ENCODE results near the gene ISG20. TPM values are rescaled to one million over a fixed set of nuclear protein-coding genes. Genes with fewer than 3 reads are reported as not detected.

Gene ISG20
- total and polyA plus RNA-seq, 2 experiments from 2014 or later = 1.4 TPM; not detected in 1

- H3K27me3 ChIP-seq (replicated peaks; ENCODE audit: insufficient read depth) = no peaks in the 10 kb centered on the region
- in situ Hi-C loops (cut with MboI) = no loop called here
- TF ChIP-seq EZH2 (IDR thresholded peaks at IDR 0.05; ENCODE audit: insufficient read depth, poor library complexity, severe bottlenecking) (no peak), EZH2phosphoT487 (IDR thresholded peaks at IDR 0.05; ENCODE audit: insufficient read depth, low read depth) (no peak)
- H3K4me2 ChIP-seq (ENCODE audit: unreplicated experiment) = no peak overlapping the region
- H3K9me3 ChIP-seq (ENCODE audit: low read depth) = no peaks in the 10 kb centered on the region
- WGBS, 2 experiments (ENCODE audit: low coverage in 1 of 2, low lambda C conversion rate in 2 of 2, missing lambda C conversion rate in 2 of 2) = 79 to 86% methylated on average over 5 of the region's 5 CpGs
- no peak overlapping the region for H3K27ac ChIP-seq
- H3K36me3 ChIP-seq (ENCODE audit: low read depth) = peaks cover 48% of the 10 kb centered on the region
- H3K9me2 ChIP-seq (ENCODE audit: insufficient read depth) = no peaks in the 10 kb centered on the region
- H3F3A ChIP-seq (ENCODE audit: insufficient read depth) = peaks cover 20% of the 10 kb centered on the region
- peaks cover 21% of the 10 kb centered on the region for H3K4me1 ChIP-seq (ENCODE audit: insufficient read depth)
- H3K4me3 ChIP-seq = no peak overlapping the region
- peaks cover 95% of the 10 kb centered on the region for H3K79me2 ChIP-seq (ENCODE audit: insufficient read depth)
- no peak overlapping the region for H3K9ac ChIP-seq
- peaks cover 13% of the 10 kb centered on the region; the same call in 1 of the 2 replicates for H4K20me1 ChIP-seq (ENCODE audit: insufficient read depth)
- no peak for DNase-seq
- no peak overlapping the region for H2AFZ ChIP-seq
These were observed 10.7 kb upstream of the ISG20 start for GRCh38 chr15:88628018-88628654.

DNA sequence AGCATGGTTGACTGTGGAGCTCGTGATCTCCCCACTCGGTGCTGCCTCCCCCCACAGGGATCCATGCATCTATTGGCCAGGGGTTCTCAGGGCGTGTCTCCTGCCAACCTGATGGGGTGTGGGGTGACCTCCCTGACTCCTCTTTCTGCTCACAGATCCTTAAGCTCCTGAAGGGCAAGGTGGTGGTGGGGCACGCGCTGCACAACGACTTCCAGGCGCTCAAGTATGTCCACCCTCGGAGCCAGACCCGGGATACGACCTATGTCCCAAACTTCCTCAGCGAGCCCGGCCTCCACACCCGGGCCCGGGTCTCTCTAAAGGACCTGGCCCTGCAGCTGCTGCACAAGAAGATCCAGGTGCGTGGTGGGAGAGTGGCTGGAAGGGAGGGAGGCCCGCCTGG is 9.7 kb upstream of the ISG20 start:
- Histone ChIP-seq H3K9me3 (ENCODE audit: low read depth) (no peaks in the 10 kb centered on the region), H3K27me3 (replicated peaks; ENCODE audit: insufficient read depth) (no peaks in the 10 kb centered on the region), H3K9ac (no peak overlapping the region), H3K4me1 (ENCODE audit: insufficient read depth) (peaks cover 12% of the 10 kb centered on the region), H3K9me2 (ENCODE audit: insufficient read depth) (no peaks in the 10 kb centered on the region), H3K79me2 (ENCODE audit: insufficient read depth) (peaks cover 92% of the 10 kb centered on the region), H3K36me3 (ENCODE audit: low read depth) (peaks cover 52% of the 10 kb centered on the region), H2AFZ (no peak overlapping the region), H4K20me1 (ENCODE audit: insufficient read depth) (peaks cover 13% of the 10 kb centered on the region; the same call in 1 of the 2 replicates), H3K4me2 (ENCODE audit: unreplicated experiment) (no peak overlapping the region), H3K27ac (no peak overlapping the region), H3F3A (ENCODE audit: insufficient read depth) (peaks cover 11% of the 10 kb centered on the region), H3K4me3 (no peak overlapping the region)
- 97% methylated on average over 13 to 15 of the region's 16 CpGs for WGBS, 2 experiments (ENCODE audit: low coverage in 1 of 2, low lambda C conversion rate in 2 of 2, missing lambda C conversion rate in 2 of 2)
- no peak for DNase-seq
- no peak for TF ChIP-seq EZH2 (IDR thresholded peaks at IDR 0.05; ENCODE audit: insufficient read depth, poor library complexity, severe bottlenecking)
- no peak for TF ChIP-seq EZH2phosphoT487 (IDR thresholded peaks at IDR 0.05; ENCODE audit: insufficient read depth, low read depth)
- in situ Hi-C loops (cut with MboI) = no loop called here

DNA sequence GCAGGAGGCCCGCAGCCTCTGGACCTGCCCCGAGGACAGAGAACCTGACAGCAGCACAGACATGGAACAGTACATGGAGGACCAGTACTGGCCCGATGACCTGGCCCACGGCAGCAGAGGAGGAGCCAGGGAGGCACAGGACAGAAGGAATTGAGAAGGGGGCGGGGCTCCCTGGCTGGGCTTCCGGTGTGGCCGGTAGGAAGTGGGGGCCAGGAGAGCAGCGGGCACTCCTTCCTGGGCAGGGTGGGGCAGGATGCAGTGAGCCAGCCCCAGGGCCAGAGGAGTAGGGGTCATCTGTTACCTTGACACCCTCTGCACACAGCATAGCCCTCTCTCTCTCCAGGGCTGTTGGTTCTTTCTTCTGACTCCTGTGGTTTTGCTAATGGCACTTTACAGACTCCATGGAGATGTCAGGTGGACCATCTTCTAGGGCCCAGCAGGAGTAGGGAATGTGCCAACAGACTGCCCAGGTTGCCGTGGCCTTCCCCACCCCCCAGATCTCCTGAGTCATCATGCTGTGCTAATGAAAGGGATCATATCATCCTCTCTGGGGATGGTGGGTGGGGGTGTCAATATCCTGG is 8.6 kb upstream of the ISG20 start:
- Histone ChIP-seq H2AFZ (no peak overlapping the region), H3K9me2 (ENCODE audit: insufficient read depth) (no peaks in the 10 kb centered on the region), H3K9ac (no peak overlapping the region), H3K36me3 (ENCODE audit: low read depth) (peaks cover 52% of the 10 kb centered on the region), H3K4me3 (no peak overlapping the region), H3K4me2 (ENCODE audit: unreplicated experiment) (no peak overlapping the region), H3K79me2 (ENCODE audit: insufficient read depth) (peaks cover 80% of the 10 kb centered on the region), H3K27ac (0 out of 2 replicates have a peak overlapping the region, but pooled peaks have one; percentile 7), H3K27me3 (replicated peaks; ENCODE audit: insufficient read depth) (no peaks in the 10 kb centered on the region), H3K4me1 (ENCODE audit: insufficient read depth) (peaks cover under 1% of the 10 kb centered on the region; the same call in 1 of the 2 replicates), H4K20me1 (ENCODE audit: insufficient read depth) (peaks cover 13% of the 10 kb centered on the region; the same call in 1 of the 2 replicates), H3F3A (ENCODE audit: insufficient read depth) (peaks cover 17% of the 10 kb centered on the region), H3K9me3 (ENCODE audit: low read depth) (no peaks in the 10 kb centered on the region)
- WGBS, 2 experiments (ENCODE audit: low coverage in 1 of 2, low lambda C conversion rate in 2 of 2, missing lambda C conversion rate in 2 of 2) = 72 to 74% methylated on average over 8 to 9 of the region's 9 CpGs
- peak; percentile 43 for DNase-seq
- no peak for TF ChIP-seq EZH2 (IDR thresholded peaks at IDR 0.05; ENCODE audit: insufficient read depth, poor library complexity, severe bottlenecking)
- no peak for TF ChIP-seq EZH2phosphoT487 (IDR thresholded peaks at IDR 0.05; ENCODE audit: insufficient read depth, low read depth)
- in situ Hi-C loops (cut with MboI) = no loop called here

- H3K79me2 ChIP-seq (ENCODE audit: insufficient read depth) = peaks cover 74% of the 10 kb centered on the region
- TF ChIP-seq EZH2phosphoT487 (IDR thresholded peaks at IDR 0.05; ENCODE audit: insufficient read depth, low read depth) (no peak), EZH2 (IDR thresholded peaks at IDR 0.05; ENCODE audit: insufficient read depth, poor library complexity, severe bottlenecking) (no peak)
- peak overlapping the region; percentile 7; the same call in 1 of the 2 replicates for H3K27ac ChIP-seq
- no peaks in the 10 kb centered on the region for H3K9me3 ChIP-seq (ENCODE audit: low read depth)
- no peak overlapping the region for H2AFZ ChIP-seq
- WGBS, 2 experiments (ENCODE audit: low coverage in 1 of 2, low lambda C conversion rate in 2 of 2, missing lambda C conversion rate in 2 of 2) = 78 to 81% methylated on average over 7 of the region's 7 CpGs
- in situ Hi-C loops (cut with MboI) = no loop called here
- DNase-seq = no peak
- no peaks in the 10 kb centered on the region; the same call in 1 of the 2 replicates for H3K4me1 ChIP-seq (ENCODE audit: insufficient read depth)
- peaks cover 24% of the 10 kb centered on the region for H3F3A ChIP-seq (ENCODE audit: insufficient read depth)
- H4K20me1 ChIP-seq (ENCODE audit: insufficient read depth) = peaks cover 13% of the 10 kb centered on the region; the same call in 1 of the 2 replicates
- H3K9me2 ChIP-seq (ENCODE audit: insufficient read depth) = no peaks in the 10 kb centered on the region
- no peak overlapping the region for H3K4me3 ChIP-seq
- H3K9ac ChIP-seq = no peak overlapping the region
- H3K27me3 ChIP-seq (replicated peaks; ENCODE audit: insufficient read depth) = no peaks in the 10 kb centered on the region
- peaks cover 52% of the 10 kb centered on the region for H3K36me3 ChIP-seq (ENCODE audit: low read depth)
- H3K4me2 ChIP-seq (ENCODE audit: unreplicated experiment) = no peak overlapping the region
These were observed 7.9 kb upstream of the ISG20 start for GRCh38 chr15:88630798-88631463.

Measured in GM23248 (cell line).